Astrocyte of the cerebellum (primary cell): ENCODE results near the gene SDK2.

Experiments used
- DNase-seq: peaks from one replicate; pipeline ENCODE4 v3.0.0-alpha.2; 2011; ENCODE audit warnings: low read depth
- H3K4me3 ChIP-seq: 2 replicates; pipeline ENCODE4 v1.5.1; 2011; ENCODE audit warnings: mild to moderate bottlenecking, low read depth, low read length, moderate library complexity
- in situ Hi-C: cut with HindIII; loops from 2 replicates; pipeline ENCODE4 v1.10.0; 2017; ENCODE audit warnings: low sequenced_read_pairs
- TF ChIP-seq, protein P1 (sequence below): IDR thresholded peaks from 2 replicates; pipeline ENCODE4 v1.5.1; 2012; ENCODE audit warnings: low read length, low read depth, moderate library complexity, mild to moderate bottlenecking; ENCODE audit errors: missing control alignments

Gene SDK2

DNA sequence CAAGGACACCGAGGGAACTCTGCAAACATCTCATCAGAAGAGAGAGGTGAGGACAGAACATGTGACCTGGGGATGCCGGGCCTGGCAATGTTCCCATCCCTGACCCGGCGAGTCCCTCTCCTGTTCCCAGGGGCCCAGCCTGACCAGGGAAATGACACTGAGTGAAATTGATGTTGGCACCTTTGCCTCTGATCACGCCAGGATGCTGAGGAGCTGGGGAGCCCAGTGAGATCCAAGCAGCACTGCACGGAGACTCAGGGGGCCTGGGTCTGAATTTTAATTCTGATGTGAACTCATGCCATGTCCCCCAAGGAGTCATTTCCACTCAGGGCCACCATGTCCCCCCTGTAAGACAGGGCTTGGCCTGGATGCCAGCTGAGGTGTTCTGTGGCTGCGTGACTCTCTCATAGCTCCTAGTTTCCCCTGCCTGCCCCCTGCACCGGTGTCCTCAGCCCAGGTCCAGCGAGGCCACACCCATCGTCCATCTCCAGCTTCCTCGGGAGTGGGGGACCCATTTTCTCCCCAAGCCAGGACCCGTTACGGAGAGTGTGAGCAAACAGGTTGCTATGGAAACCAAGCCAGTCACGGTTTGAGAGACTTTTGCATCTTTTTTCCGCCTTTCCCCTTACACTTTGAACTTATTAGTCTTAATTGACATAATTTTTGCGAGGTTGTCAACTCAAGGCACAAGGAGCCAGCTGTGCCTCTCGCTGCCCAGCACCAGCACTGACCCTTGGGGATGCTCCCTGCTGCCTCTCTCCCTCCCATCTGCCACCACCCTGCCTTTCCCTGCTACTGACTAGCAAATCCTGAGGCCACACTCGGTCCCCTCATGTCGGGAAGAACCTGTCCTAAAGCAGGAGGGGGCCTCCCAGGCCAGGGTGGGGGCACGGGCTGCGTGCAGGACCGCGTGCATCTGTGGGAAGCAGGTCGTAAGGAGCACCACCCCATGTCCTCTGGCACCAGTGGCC is 150.0 kb downstream of the SDK2 start:
- no peak for DNase-seq
- TF ChIP-seq, protein P1, sequence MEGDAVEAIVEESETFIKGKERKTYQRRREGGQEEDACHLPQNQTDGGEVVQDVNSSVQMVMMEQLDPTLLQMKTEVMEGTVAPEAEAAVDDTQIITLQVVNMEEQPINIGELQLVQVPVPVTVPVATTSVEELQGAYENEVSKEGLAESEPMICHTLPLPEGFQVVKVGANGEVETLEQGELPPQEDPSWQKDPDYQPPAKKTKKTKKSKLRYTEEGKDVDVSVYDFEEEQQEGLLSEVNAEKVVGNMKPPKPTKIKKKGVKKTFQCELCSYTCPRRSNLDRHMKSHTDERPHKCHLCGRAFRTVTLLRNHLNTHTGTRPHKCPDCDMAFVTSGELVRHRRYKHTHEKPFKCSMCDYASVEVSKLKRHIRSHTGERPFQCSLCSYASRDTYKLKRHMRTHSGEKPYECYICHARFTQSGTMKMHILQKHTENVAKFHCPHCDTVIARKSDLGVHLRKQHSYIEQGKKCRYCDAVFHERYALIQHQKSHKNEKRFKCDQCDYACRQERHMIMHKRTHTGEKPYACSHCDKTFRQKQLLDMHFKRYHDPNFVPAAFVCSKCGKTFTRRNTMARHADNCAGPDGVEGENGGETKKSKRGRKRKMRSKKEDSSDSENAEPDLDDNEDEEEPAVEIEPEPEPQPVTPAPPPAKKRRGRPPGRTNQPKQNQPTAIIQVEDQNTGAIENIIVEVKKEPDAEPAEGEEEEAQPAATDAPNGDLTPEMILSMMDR = no peak
- no peak overlapping the region for H3K4me3 ChIP-seq
- in situ Hi-C loops = no loop called here

DNA sequence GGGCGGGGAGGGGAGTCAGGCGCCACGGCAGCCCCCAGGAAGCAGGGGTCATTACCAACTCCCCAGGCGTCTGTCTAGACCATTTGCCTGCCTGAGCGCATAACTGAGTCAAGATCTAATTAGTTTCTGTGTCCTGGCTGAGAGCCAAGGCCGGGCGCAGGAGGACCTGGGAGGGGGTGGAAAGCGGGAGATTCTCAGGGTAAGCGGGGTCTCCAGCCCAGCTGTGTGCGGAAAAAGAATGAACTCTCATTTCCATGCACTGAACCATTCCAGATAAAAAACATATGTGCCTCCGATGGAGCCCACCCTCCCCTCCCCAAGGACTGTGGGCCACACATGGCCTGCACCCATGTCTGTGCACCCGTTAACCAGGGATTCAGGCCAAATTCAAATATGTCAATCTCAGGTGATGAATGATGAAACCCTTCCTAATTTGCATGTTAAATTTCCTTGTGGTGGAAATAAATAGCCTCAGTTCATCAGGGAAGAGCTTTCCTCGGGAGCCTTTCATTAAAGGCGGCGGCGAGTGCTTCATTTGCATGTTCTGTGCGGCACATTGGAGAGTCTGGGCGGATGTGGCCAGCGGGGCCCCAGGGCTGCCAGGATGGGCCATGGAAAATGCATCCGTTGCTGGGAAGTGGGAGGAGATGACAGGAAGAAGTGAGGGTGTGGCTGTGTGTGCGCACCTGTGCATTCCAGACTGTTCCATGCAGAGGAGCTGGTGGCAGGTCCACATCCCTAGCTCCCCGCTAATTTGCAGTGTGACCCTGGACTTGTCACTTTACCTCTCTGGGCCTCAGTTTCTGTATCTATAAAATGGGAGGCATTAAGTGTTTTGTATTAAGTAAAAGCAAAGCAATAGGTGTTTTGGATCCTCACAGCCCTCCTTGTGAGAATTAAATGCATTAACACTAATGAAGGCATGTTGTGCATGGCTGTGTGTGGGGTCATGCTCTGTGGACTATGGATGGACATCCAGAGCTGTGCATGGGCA is 151.1 kb downstream of the SDK2 start:
- no peak for DNase-seq
- TF ChIP-seq, protein P1 = no peak
- H3K4me3 ChIP-seq = no peak overlapping the region
- in situ Hi-C loops = no loop called here

DNA sequence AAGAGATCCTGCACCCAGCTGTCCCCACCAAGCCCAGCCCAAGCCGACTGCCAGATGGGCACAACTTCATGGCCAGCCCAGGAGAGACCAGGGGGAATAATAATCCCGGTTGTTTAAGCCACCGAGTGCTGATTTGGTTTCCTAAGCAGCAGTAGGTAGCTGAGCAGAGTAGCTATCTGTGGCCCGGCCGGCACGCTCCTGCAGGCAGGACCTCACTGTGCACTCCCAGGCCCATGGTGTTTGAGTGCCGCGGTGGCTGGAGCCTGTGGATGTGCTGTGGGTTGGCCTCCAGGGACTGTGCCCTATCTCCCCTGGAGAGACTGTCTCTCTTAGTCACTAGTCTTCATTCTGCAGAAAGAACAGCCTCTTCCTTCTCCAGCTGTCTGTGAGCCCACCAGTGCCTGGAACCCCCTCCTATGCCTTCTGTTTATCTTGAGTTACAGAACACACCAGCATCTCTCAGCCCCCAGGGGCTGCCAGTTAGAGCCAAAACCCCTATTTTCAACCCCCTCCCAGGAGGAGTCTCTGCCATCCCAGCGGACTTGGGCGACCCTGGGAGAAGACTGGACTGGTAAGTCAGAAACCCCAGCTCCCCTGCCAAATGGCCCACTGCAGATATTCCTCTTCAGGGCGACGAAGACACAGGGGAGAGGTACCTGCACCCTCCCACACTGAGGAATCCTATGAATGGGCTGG is 152.0 kb downstream of the SDK2 start:
- TF ChIP-seq, protein P1 = no peak
- no peak for DNase-seq
- H3K4me3 ChIP-seq = no peak overlapping the region
- in situ Hi-C loops = no loop called here

DNA sequence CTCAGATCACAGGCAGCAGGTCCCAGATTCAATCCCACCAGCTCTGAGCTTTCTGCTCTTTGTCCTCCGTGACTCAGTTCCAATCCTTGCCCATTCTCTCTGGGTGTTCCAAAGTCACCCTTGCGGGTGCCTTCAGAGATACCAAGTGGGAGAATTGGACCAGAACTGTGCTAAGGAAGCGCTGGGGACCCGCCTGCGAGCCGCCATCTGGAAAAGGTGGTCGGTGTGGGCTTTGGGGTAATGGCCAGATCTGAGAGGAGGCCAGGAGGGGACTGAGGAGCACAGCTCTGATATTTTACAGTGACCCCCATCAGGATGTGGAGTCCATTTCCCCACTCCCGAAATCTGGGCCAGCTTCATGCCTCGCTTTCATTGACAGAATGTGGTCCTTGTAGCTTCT is 152.6 kb downstream of the SDK2 start:
- in situ Hi-C loops = no loop called here
- TF ChIP-seq, protein P1 = no peak
- no peak for DNase-seq
- no peak overlapping the region for H3K4me3 ChIP-seq

DNA sequence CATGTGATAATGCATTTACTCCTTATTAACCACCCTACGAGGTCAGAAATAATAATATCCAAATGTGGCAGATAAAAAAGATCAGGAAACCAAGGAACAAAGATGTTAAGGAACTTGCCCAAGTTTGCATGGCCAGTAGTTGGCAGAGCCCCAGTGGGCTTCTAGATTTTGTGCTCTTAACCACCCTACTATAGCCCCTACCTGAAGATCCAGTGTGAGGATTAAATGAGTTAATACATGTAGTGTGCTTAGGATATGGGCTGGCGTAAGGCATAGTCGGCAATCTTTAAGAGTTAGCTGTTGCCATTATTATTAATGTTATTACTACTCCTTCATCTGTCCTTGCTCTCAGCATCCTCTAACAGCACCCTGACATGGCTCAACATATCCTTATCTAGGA is 153.4 kb downstream of the SDK2 start:
- no peak for DNase-seq
- TF ChIP-seq, protein P1 = no peak
- no peak overlapping the region for H3K4me3 ChIP-seq
- in situ Hi-C loops = no loop called here

DNA sequence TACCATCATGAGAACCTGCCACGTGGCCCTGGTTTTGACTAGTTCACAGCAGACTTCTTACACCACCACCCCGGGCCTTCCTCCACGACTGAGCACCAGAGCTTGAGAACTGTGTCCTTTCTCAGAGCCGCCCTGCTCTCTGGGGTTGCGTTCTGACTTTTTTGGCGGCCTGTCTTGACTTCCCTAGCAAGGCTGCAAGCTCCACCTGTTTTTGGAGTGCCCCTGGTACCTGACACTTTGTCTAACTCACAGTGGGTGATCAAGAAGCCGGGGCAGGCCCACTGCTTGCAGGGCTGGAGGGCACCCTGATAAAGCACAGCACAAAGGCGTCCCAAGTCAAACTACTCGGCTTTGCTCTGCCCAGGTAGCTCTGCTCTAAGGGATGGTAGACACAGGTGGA is 154.3 kb downstream of the SDK2 start:
- no peak for DNase-seq
- H3K4me3 ChIP-seq = no peak overlapping the region
- in situ Hi-C loops = no loop called here
- TF ChIP-seq, protein P1 = no peak
